Lower leg skin (tissue), 3 donors: Measurements from ENCODE around the gene HMHB1.

ENCODE experiments used
- POLR2A ChIP-seq, 2 donors: fragments of 450-650 bp; IDR thresholded peaks; one replicate each; pipeline ENCODE4 v1.6.1; 2016 to 2017; ENCODE audit warnings: antibody characterized with exemption in 2 of 2, mild to moderate bottlenecking in 1 of 2, moderate library complexity in 1 of 2
- TF ChIP-seq, protein P1 (sequence below), 3 donors: fragments of 450-650 bp; IDR thresholded peaks; one replicate each; pipeline ENCODE4 v1.5.1; 2016; ENCODE audit warnings: antibody characterized with exemption in 3 of 3, mild to moderate bottlenecking in 3 of 3, moderate library complexity in 2 of 3

DNA sequence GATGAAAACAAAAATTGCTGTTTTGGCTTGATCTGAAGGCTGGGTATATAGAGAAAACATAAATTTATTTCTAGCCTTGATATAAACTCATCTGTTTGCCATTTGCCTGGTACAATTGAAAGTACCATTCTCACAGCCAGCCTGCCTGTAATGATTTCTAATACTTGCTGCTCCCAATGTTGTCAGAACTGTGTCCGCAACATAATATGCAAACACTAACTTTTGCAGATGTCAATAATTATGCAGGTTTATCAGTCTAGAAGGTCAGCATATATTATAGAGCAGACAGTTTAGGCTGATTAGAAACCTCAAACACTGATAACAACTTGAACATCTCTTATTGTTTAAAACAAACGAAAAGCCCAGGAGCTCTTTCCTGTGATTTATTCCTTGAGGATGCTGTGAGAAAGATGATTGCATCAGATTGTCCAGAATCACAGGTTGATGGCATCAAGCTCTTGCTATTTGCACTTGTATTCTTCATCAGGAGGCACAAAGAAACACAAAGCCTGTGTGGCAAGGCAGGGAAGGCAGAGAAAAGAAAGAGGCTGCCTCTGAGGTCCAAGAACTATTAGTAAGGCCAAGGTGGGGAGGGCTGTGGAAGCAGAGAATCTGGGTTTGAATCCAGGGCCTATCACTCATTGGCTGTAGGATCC, 21.4 kb upstream of the HMHB1 start:
- TF ChIP-seq, protein P1, sequence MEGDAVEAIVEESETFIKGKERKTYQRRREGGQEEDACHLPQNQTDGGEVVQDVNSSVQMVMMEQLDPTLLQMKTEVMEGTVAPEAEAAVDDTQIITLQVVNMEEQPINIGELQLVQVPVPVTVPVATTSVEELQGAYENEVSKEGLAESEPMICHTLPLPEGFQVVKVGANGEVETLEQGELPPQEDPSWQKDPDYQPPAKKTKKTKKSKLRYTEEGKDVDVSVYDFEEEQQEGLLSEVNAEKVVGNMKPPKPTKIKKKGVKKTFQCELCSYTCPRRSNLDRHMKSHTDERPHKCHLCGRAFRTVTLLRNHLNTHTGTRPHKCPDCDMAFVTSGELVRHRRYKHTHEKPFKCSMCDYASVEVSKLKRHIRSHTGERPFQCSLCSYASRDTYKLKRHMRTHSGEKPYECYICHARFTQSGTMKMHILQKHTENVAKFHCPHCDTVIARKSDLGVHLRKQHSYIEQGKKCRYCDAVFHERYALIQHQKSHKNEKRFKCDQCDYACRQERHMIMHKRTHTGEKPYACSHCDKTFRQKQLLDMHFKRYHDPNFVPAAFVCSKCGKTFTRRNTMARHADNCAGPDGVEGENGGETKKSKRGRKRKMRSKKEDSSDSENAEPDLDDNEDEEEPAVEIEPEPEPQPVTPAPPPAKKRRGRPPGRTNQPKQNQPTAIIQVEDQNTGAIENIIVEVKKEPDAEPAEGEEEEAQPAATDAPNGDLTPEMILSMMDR (IDR thresholded peaks at IDR 0.05) = no peak
- TF ChIP-seq POLR2A (IDR thresholded peaks at IDR 0.05) = no peak
